ENCODE measurements around the gene DPY19L2.
"Not testable (repeated sequence)": the region's sequence is repeated elsewhere in the genome, so short reads cannot be mapped to it uniquely, and the experiment has no call there.

GRCh38 chr12:63689141-63689540, 20.8 kb upstream of the DPY19L2 start:
- TF ChIP-seq, protein P1, sequence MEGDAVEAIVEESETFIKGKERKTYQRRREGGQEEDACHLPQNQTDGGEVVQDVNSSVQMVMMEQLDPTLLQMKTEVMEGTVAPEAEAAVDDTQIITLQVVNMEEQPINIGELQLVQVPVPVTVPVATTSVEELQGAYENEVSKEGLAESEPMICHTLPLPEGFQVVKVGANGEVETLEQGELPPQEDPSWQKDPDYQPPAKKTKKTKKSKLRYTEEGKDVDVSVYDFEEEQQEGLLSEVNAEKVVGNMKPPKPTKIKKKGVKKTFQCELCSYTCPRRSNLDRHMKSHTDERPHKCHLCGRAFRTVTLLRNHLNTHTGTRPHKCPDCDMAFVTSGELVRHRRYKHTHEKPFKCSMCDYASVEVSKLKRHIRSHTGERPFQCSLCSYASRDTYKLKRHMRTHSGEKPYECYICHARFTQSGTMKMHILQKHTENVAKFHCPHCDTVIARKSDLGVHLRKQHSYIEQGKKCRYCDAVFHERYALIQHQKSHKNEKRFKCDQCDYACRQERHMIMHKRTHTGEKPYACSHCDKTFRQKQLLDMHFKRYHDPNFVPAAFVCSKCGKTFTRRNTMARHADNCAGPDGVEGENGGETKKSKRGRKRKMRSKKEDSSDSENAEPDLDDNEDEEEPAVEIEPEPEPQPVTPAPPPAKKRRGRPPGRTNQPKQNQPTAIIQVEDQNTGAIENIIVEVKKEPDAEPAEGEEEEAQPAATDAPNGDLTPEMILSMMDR (IDR thresholded peaks at IDR 0.05; ENCODE audit: low read length), result not testable (repeated sequence)
- TF ChIP-seq EZH2 (IDR thresholded peaks at IDR 0.05; ENCODE audit: borderline replicate concordance, low read length), result not testable (repeated sequence)

Measured in OCI-LY1 (cell line).